ENCODE data around the gene TRIM6.

DNA sequence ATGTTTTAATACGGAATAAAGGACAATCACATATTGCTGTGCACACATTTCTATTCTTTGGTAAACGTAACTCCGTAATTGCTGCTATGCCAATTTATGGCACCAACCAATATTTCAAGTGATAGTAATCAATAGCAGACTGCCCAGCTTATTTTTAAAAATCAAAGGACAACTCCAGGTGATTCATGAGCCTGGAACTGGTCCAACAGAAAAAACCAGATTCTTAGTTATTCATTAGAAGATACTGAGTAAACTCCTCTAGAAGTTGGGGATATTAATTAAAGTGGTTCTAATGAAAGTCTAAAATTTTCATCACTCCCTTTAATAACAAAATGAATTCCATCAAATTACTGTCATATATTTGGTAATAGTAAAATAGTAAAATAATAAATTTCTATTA lies 38.7 kb upstream of the TRIM6 start:
- no peak for TF ChIP-seq YY1 (IDR thresholded peaks at IDR 0.05; ENCODE audit: low read depth)
- TF ChIP-seq, protein P1, sequence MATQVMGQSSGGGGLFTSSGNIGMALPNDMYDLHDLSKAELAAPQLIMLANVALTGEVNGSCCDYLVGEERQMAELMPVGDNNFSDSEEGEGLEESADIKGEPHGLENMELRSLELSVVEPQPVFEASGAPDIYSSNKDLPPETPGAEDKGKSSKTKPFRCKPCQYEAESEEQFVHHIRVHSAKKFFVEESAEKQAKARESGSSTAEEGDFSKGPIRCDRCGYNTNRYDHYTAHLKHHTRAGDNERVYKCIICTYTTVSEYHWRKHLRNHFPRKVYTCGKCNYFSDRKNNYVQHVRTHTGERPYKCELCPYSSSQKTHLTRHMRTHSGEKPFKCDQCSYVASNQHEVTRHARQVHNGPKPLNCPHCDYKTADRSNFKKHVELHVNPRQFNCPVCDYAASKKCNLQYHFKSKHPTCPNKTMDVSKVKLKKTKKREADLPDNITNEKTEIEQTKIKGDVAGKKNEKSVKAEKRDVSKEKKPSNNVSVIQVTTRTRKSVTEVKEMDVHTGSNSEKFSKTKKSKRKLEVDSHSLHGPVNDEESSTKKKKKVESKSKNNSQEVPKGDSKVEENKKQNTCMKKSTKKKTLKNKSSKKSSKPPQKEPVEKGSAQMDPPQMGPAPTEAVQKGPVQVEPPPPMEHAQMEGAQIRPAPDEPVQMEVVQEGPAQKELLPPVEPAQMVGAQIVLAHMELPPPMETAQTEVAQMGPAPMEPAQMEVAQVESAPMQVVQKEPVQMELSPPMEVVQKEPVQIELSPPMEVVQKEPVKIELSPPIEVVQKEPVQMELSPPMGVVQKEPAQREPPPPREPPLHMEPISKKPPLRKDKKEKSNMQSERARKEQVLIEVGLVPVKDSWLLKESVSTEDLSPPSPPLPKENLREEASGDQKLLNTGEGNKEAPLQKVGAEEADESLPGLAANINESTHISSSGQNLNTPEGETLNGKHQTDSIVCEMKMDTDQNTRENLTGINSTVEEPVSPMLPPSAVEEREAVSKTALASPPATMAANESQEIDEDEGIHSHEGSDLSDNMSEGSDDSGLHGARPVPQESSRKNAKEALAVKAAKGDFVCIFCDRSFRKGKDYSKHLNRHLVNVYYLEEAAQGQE (IDR thresholded peaks at IDR 0.05; ENCODE audit: low read depth) = no peak
- TF ChIP-seq TCF12 (IDR thresholded peaks at IDR 0.05; ENCODE audit: low read depth) = no peak
- TF ChIP-seq EP300 (IDR thresholded peaks at IDR 0.05; ENCODE audit: borderline replicate concordance) = no peak
- TF ChIP-seq CEBPB (IDR thresholded peaks at IDR 0.05) = no peak
- no peak for TF ChIP-seq ZBTB7A (IDR thresholded peaks at IDR 0.05; ENCODE audit: low read depth)
- TF ChIP-seq CREB1 (IDR thresholded peaks at IDR 0.05; ENCODE audit: low read depth) = no peak
- no peak for TF ChIP-seq RAD21 (IDR thresholded peaks at IDR 0.05; ENCODE audit: low read depth)
- no peak for TF ChIP-seq TAF1 (IDR thresholded peaks at IDR 0.05; ENCODE audit: low read depth)
- TF ChIP-seq, protein P2, sequence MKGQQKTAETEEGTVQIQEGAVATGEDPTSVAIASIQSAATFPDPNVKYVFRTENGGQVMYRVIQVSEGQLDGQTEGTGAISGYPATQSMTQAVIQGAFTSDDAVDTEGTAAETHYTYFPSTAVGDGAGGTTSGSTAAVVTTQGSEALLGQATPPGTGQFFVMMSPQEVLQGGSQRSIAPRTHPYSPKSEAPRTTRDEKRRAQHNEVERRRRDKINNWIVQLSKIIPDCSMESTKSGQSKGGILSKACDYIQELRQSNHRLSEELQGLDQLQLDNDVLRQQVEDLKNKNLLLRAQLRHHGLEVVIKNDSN (IDR thresholded peaks at IDR 0.05) = no peak
- TF ChIP-seq, protein P3, sequence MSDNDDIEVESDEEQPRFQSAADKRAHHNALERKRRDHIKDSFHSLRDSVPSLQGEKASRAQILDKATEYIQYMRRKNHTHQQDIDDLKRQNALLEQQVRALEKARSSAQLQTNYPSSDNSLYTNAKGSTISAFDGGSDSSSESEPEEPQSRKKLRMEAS (IDR thresholded peaks at IDR 0.05) = no peak

Data from Ishikawa (cell line).